ENCODE measurements around the gene NDUFV1.
"Not testable (repeated sequence)": the region's sequence is repeated elsewhere in the genome, so short reads cannot be mapped to it uniquely, and the experiment has no call there.

The NDUFV1 gene

GRCh38 chr11:67657300-67657699 is 50.6 kb downstream of the NDUFV1 start:
- no peak for DNase-seq

- DNase-seq, result not testable (repeated sequence)
These were observed 53.0 kb downstream of the NDUFV1 start for GRCh38 chr11:67659651-67660165.

- not testable (repeated sequence) for DNase-seq
These were observed 54.0 kb downstream of the NDUFV1 start for GRCh38 chr11:67660752-67661151.

Data from inflammatory macrophage treated with lipopolysaccharide for 1 hour (primary cell).